Hepatocyte (in vitro differentiated cells): ENCODE measurements around the gene S100A7.

ENCODE experiments used
- EZH2 ChIP-seq: fragments of 200-600 bp; sonication (generic); IDR thresholded peaks from 2 replicates; pipeline ENCODE4 v1.6.1; 2016; ENCODE audit warnings: antibody characterized with exemption, mild to moderate bottlenecking, borderline replicate concordance
- EZH2phosphoT487 ChIP-seq: fragments of 200-600 bp; sonication (generic); IDR thresholded peaks from one replicate; pipeline ENCODE4 v1.6.1; 2018; ENCODE audit warnings: antibody characterized with exemption, mild to moderate bottlenecking, low read depth, moderate library complexity; ENCODE audit not compliant: unreplicated experiment, severe bottlenecking
- TF ChIP-seq, protein P1 (sequence below): fragments of 200-600 bp; sonication (generic); IDR thresholded peaks from 2 replicates; pipeline ENCODE4 v1.5.1; 2016; ENCODE audit warnings: antibody characterized with exemption, mild to moderate bottlenecking; ENCODE audit not compliant: poor library complexity

- TF ChIP-seq, protein P1, sequence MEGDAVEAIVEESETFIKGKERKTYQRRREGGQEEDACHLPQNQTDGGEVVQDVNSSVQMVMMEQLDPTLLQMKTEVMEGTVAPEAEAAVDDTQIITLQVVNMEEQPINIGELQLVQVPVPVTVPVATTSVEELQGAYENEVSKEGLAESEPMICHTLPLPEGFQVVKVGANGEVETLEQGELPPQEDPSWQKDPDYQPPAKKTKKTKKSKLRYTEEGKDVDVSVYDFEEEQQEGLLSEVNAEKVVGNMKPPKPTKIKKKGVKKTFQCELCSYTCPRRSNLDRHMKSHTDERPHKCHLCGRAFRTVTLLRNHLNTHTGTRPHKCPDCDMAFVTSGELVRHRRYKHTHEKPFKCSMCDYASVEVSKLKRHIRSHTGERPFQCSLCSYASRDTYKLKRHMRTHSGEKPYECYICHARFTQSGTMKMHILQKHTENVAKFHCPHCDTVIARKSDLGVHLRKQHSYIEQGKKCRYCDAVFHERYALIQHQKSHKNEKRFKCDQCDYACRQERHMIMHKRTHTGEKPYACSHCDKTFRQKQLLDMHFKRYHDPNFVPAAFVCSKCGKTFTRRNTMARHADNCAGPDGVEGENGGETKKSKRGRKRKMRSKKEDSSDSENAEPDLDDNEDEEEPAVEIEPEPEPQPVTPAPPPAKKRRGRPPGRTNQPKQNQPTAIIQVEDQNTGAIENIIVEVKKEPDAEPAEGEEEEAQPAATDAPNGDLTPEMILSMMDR = no peak
- TF ChIP-seq EZH2phosphoT487 (no peak), EZH2 (no peak)
Measured at GRCh38 chr1:153415850-153416570, 44.4 kb downstream of the S100A7 start, which contains the start of gene S100A7A.
